PFSK-1 (cell line): ENCODE data around the gene ARHGAP30.

Experiments used
- FOXP2 ChIP-seq: optimal IDR thresholded peaks from 2 replicates; pipeline ENCODE3; 2011; ENCODE audit warnings: borderline replicate concordance, control low read depth, inconsistent platforms; ENCODE audit not compliant: insufficient read depth; ENCODE audit errors: extremely low read length, extremely low read depth
- POLR2AphosphoS5 ChIP-seq: IDR thresholded peaks from 2 replicates; pipeline ENCODE4 v1.6.1; 2012; ENCODE audit warnings: low read depth, mild to moderate bottlenecking, control low read depth, low read length, moderate library complexity
- REST ChIP-seq, 2 experiments: IDR thresholded peaks; 2 replicates each; pipeline versions ENCODE4 v1.6.1 to v1.8.0; 2011 to 2012; ENCODE audit warnings: low read depth in 2 of 2, low read length in 2 of 2, control low read depth in 1 of 2, inconsistent platforms in 1 of 2, mild to moderate bottlenecking in 1 of 2, moderate library complexity in 1 of 2; ENCODE audit not compliant: insufficient read depth in 1 of 2
- SIN3A ChIP-seq: IDR thresholded peaks from 2 replicates; pipeline ENCODE4 v1.6.1; 2012; ENCODE audit warnings: mild to moderate bottlenecking, low read length, moderate library complexity, borderline replicate concordance; ENCODE audit not compliant: insufficient read depth
- TAF1 ChIP-seq: IDR thresholded peaks from 2 replicates; pipeline ENCODE4 v1.6.1; 2012; ENCODE audit warnings: low read length, control low read depth, borderline replicate concordance; ENCODE audit not compliant: insufficient read depth

Gene ARHGAP30

GRCh38 chr1:161090617-161091016, 20.9 kb upstream of the ARHGAP30 start:
- TF ChIP-seq TAF1, result no peak

GRCh38 chr1:161089938-161090337, 20.2 kb upstream of the ARHGAP30 start:
- no peak for TF ChIP-seq POLR2AphosphoS5
- TF ChIP-seq REST (IDR thresholded peaks at IDR 0.05; ENCODE audit: insufficient read depth in 1 of 2, low read depth in 2 of 2, low read length in 2 of 2), result no peak
- no peak for TF ChIP-seq FOXP2
- TF ChIP-seq SIN3A, result no peak
- no peak for TF ChIP-seq TAF1

GRCh38 chr1:161089251-161089924, 19.7 kb upstream of the ARHGAP30 start, which contains the start of gene NECTIN4:
TSS of gene NECTIN4 (minus strand) at chr1:161089558. CDS start at chr1:161089296, 262 bp downstream.
- TF ChIP-seq TAF1 (no peak), POLR2AphosphoS5 (no peak), FOXP2 (no peak), SIN3A (no peak), REST (IDR thresholded peaks at IDR 0.05; ENCODE audit: insufficient read depth in 1 of 2, low read depth in 2 of 2, low read length in 2 of 2) (no peak)

- TF ChIP-seq TAF1 (no peak), SIN3A (no peak), POLR2AphosphoS5 (no peak), FOXP2 (no peak), REST (IDR thresholded peaks at IDR 0.05; ENCODE audit: insufficient read depth in 1 of 2, low read depth in 2 of 2, low read length in 2 of 2) (no peak)
Measured at GRCh38 chr1:161088587-161089110, 19.0 kb upstream of the ARHGAP30 start.

- TF ChIP-seq SIN3A (no peak), REST (IDR thresholded peaks at IDR 0.05; ENCODE audit: insufficient read depth in 1 of 2, low read depth in 2 of 2, low read length in 2 of 2) (no peak), TAF1 (no peak), POLR2AphosphoS5 (no peak), FOXP2 (no peak)
Measured at GRCh38 chr1:161086457-161086856, 16.8 kb upstream of the ARHGAP30 start.
